H1 (cell line): ENCODE results near the gene ARID4A. TPM values are rescaled to one million over a fixed set of nuclear protein-coding genes. Genes with fewer than 3 reads are reported as not detected.

ENCODE experiments used
- ASH2L ChIP-seq: fragments of 200-600, 300-600 bp; sonication (generic); IDR thresholded peaks from one replicate; pipeline ENCODE4 v1.7.1; 2017; ENCODE audit warnings: low read length
- BACH1 ChIP-seq: IDR thresholded peaks from 2 replicates; pipeline ENCODE4 v1.6.1; 2012; ENCODE audit warnings: low read length, improper control_type of control experiment
- BRCA1 ChIP-seq: IDR thresholded peaks from 2 replicates; pipeline ENCODE4 v1.6.1; 2012; ENCODE audit warnings: low read depth, low read length, improper control_type of control experiment
- CBX8 ChIP-seq: fragments of 300-800, 300-1000 bp; sonication (generic); IDR thresholded peaks from 2 replicates; pipeline ENCODE4 v1.7.1; 2016; ENCODE audit warnings: low read depth, low read length, borderline replicate concordance
- EGR1 ChIP-seq: IDR thresholded peaks from 2 replicates; pipeline ENCODE4 v1.6.1; 2011; ENCODE audit warnings: low read depth, low read length, borderline replicate concordance
- HDAC2 ChIP-seq, 2 experiments: fragments of 300-600 bp in 1 of 2; sonication (generic) in 1 of 2; IDR thresholded peaks; 2 replicates each; pipeline ENCODE4 v1.6.1; 2011 to 2012; ENCODE audit warnings: low read depth in 2 of 2, low read length in 2 of 2, mild to moderate bottlenecking in 2 of 2, moderate library complexity in 2 of 2, borderline replicate concordance in 1 of 2, inconsistent platforms in 1 of 2
- POLR2A ChIP-seq, 2 experiments: IDR thresholded peaks; 1 replicate in 1 of 2; 2 replicates in 1 of 2; pipeline ENCODE4 v1.6.1; 2011; ENCODE audit warnings: low read depth in 2 of 2, low read length in 2 of 2, mild to moderate bottlenecking in 2 of 2; ENCODE audit errors: control extremely low read depth in 1 of 2
- RXRA ChIP-seq: IDR thresholded peaks from 2 replicates; pipeline ENCODE4 v1.6.1; 2011; ENCODE audit warnings: low read depth, mild to moderate bottlenecking, low read length, moderate library complexity; ENCODE audit not compliant: insufficient read depth
- TBP ChIP-seq: IDR thresholded peaks from 2 replicates; pipeline ENCODE4 v1.6.1; 2011; ENCODE audit warnings: low read depth, low read length, improper control_type of control experiment
- ZNF274 ChIP-seq: IDR thresholded peaks from 2 replicates; pipeline ENCODE4 v1.7.0; 2012; ENCODE audit warnings: low read length, borderline replicate concordance; ENCODE audit errors: extremely low read depth
- polyA plus RNA-seq, 7 experiments: library from polyadenylated mRNA; depleted of rRNA in 3 of 7; stranded (reverse) in 5 of 7; unstranded in 2 of 7; fragments of >200 nt in 5 of 7; fragments of 200-250 nt in 2 of 7; gene quantifications; 1 replicate in 5 of 7; 2 replicates in 1 of 7; 4 replicates in 1 of 7; pipeline versions ENCODE4 v1.2.1 to v1.2.3, GENCODE V29; 2011 to 2013; ENCODE audit warnings: missing spikeins in 2 of 7, mixed read lengths in 2 of 7
- total RNA-seq: library from RNA; stranded (reverse); fragmentation: NEBNext Ultra II Directional; extraction: Animal tissue kit (Norgen Biotek cat#: 25700); gene quantifications from 2 replicates; pipeline ENCODE4 v1.2.1, GENCODE V29; 2021

Gene ARID4A
- total and polyA plus RNA-seq, 2 of the 8 experiments (the other 6 are each of a cell fraction or from before 2014, with no cell fraction given): 2.1 to 14.6 TPM

DNA sequence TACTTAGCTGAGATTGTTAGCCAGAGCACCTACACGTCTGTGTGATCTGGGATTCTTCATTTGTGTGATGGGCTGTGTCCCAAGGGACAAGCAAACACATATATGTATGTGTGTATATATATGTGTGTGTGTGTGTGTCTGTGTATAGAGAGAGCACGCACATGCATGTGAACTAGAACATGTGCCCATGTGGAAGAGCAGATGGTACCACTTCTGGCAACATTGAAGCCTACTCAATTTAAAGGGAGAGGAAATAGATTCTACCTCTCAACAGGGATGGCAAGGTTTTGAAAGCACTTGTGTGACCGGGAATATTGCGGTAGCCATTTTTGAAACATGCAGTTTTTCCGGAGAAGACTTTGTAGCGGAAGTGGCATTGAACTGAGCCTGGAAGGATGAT is 98.8 kb downstream of the ARID4A start (continued):
- no peak for TF ChIP-seq CBX8
- no peak for TF ChIP-seq BRCA1
- no peak for TF ChIP-seq POLR2A (IDR thresholded peaks at IDR 0.05; ENCODE audit: control extremely low read depth in 1 of 2, low read depth in 2 of 2, low read length in 2 of 2)
- TF ChIP-seq ASH2L: no peak
- TF ChIP-seq TBP: no peak
- TF ChIP-seq BACH1: no peak
- TF ChIP-seq EGR1: no peak
- TF ChIP-seq RXRA: no peak
- TF ChIP-seq HDAC2 (IDR thresholded peaks at IDR 0.05; ENCODE audit: borderline replicate concordance in 1 of 2, low read depth in 2 of 2, low read length in 2 of 2): no peak
- TF ChIP-seq ZNF274: no peak
